Dermis microvascular lymphatic vessel endothelial cell (primary cell): ENCODE measurements around the gene FAP. TPM values are rescaled to one million over a fixed set of nuclear protein-coding genes. Genes with fewer than 3 reads are reported as not detected.

Experiments used
- DNase-seq, 2 donors: peaks; one replicate each; pipeline versions ENCODE4 v3.0.0 to v3.0.0-alpha.2; 2010; ENCODE audit warnings: low read depth in 2 of 2
- total RNA-seq: library from RNA; depleted of rRNA; stranded (reverse); fragments of >200 nt; gene quantifications from 2 replicates; pipeline ENCODE4 v1.2.1, GENCODE V29; 2014

The FAP gene, protein sequence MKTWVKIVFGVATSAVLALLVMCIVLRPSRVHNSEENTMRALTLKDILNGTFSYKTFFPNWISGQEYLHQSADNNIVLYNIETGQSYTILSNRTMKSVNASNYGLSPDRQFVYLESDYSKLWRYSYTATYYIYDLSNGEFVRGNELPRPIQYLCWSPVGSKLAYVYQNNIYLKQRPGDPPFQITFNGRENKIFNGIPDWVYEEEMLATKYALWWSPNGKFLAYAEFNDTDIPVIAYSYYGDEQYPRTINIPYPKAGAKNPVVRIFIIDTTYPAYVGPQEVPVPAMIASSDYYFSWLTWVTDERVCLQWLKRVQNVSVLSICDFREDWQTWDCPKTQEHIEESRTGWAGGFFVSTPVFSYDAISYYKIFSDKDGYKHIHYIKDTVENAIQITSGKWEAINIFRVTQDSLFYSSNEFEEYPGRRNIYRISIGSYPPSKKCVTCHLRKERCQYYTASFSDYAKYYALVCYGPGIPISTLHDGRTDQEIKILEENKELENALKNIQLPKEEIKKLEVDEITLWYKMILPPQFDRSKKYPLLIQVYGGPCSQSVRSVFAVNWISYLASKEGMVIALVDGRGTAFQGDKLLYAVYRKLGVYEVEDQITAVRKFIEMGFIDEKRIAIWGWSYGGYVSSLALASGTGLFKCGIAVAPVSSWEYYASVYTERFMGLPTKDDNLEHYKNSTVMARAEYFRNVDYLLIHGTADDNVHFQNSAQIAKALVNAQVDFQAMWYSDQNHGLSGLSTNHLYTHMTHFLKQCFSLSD
- 1.3 TPM in 2 replicates for total RNA-seq

GRCh38 chr2:162243294-162243693, at the start of gene FAP:
Gene FAP, minus strand, starts transcription at chr2:162243445. Its CDS starts 118 bp downstream, at chr2:162243327.
- peak in 1 of 2 donors; percentile 25 for DNase-seq

- no peak for DNase-seq
These were observed 48.5 kb upstream of the FAP start for GRCh38 chr2:162291748-162292147.

DNA sequence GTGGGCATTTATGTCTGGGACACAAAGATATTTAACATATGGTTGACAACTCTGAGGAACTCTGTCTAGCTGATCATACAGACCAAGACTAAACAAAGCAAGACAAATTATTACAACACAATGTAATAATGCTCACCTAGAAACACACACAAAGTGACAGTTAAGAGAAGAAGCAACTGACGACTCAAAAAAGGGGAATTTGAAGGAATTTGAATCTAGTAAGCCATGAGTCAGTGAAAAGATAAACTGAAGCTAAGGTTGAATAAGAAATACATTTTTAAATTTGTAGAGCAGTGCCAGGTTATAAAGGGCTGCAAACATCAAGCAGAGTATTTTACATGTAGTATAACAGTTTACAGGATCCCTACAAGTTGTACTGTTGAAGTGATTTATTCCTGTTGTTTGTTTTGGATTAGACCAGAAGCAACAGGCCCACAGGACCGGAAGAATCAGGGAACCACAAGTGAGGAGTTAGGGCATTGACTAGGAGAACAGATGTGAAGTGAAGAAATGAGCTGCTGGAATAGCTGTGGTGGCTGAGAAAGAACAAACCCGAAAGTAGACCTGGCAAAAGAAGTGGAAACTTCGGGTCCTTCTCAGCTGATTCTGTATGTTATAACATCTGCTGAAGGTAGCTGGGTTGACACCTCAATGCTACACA, 39.6 kb upstream of the FAP start:
- no peak for DNase-seq

DNA sequence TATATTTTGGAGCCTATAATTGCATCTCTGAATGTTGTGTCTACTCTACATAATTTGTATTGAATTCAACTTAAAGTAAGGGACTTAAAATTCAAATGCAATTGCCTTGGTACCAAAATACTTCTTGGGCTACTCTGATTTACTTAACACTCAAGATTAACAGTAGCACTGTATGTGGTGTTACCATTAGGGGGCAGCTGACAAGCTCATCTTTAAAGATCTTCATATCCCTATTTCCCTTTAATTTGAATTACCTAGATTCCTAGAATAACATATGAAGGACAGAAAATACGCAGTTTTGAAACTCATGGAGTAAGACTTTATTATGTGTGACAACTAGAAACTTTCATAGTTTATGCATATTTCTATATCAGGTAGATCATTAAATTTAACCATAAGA, 37.4 kb upstream of the FAP start:
- DNase-seq: no peak

GRCh38 chr2:162277381-162277780, 34.1 kb upstream of the FAP start:
- no peak for DNase-seq

- no peak for DNase-seq
These were observed 24.8 kb upstream of the FAP start for GRCh38 chr2:162267996-162268395.

GRCh38 chr2:162267496-162267895, 24.3 kb upstream of the FAP start:
- no peak for DNase-seq

- DNase-seq: no peak
These were observed 23.2 kb upstream of the FAP start for GRCh38 chr2:162266460-162266760.

DNA sequence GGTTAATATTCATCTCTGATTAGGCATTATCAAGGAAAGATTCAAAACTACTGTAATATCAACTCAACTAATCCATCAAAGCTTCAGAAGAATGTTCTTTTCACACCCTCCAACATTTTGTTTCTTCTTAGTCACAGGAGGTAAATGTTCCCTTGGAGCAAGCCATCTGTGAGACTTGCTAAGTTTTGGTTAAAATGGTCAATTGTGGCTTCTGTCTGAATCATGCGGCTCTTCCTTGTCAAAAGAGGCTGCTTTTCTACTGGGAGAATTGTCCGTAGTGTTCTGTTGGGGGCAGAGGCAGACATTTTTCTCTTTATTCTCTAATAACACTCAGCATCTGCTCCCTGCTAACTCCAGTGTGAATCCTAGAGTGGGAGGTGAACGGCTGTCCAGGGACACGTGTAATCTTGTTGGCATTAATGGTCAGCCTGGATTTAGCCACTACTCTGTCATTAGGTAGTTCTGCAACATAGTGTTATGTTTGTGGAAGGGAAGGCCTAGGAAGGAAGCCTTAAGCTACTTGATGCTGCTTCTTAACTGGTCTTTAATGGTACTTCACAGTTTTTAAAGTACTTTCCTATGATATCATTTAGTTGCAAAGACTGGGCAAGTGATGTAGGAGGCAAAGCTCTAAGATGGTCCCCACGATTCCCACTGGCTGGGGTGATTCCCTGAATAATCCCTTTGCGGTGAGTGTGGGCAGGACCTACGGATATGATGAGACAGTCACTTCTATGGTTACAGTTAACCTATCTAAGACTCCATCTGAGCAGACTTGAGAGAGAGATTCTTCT, 22.6 kb upstream of the FAP start:
- DNase-seq: no peak

GRCh38 chr2:162261032-162261945, 18.0 kb upstream of the FAP start:
- DNase-seq: peak in 1 of 2 donors; percentile 57

DNA sequence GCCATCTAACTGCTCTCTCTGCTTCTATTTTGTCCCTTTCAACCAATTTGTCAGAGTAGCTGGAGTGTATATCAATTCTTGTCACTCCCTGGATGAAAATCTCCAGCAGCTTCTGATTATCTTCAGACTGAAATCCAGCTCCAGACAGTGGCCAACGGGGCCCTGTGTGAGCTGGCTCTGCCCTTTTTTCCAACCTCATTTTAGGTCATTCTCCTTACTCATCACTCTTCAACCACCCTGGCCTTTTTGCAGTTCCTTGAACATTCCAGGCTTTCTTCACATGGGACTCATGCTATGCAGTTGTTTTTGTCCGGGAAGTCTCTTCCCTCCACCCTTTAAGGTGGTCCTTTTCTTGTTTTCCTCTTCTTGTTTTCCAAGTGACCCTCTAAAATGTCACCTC, 15.4 kb upstream of the FAP start:
- DNase-seq: no peak

DNA sequence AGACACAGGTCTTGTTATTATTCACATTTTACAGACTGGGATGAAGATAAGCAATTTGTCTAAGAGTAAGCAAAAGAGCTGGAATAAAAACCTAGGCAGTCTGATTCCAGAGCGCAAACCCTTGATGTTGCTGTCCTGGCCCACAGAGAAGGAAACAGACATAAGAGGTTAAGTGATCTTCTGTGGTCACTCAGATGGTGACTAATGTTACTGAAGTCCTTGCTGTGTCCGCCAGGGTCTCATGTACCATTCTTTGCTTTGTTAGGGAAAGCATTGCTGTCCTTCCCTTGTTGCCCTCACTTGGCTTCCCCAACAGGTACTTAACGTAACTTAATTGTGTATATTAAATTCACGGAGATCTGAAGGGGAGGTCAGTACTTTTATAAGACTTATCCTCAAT, 14.9 kb upstream of the FAP start:
- no peak for DNase-seq

DNA sequence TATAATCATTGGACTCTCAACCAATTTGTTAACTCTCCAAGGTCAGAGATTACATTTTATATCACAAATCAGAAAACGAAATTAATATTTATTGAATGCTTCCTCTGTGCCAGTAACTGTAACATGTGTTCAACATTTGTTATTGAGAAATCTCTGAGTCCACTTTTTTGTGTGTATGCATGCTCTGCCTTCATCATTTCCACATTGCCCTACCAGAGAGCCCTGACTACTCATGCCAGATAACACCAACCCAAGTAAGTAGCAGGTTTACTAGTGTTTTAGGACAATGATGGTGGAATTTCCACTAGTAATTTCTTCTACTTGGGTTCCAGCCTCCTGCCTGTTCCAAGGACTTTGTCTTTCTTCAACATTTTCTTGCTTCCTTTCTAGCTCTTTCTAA, 14.2 kb upstream of the FAP start:
- no peak for DNase-seq

DNA sequence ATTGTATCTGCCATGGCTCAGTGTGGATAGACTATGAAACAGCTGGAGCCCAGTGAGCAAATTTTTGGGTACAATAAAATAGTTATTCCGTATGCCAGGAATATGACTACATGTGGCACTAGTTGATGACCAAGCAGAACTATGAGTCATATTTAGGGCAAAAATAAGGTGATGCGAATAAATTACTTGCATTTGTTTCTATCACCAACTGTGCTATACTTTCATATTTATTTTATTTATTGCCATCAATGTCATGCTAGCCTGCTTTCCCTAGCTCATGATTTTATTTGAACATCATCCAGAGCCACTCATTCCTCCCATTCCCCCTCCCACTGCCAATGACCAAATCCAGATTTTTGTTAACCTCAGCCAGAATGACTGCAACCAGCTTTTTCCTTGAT, 13.3 kb upstream of the FAP start:
- DNase-seq: no peak

- DNase-seq: no peak
These were observed 11.1 kb upstream of the FAP start for GRCh38 chr2:162254236-162254871.

DNA sequence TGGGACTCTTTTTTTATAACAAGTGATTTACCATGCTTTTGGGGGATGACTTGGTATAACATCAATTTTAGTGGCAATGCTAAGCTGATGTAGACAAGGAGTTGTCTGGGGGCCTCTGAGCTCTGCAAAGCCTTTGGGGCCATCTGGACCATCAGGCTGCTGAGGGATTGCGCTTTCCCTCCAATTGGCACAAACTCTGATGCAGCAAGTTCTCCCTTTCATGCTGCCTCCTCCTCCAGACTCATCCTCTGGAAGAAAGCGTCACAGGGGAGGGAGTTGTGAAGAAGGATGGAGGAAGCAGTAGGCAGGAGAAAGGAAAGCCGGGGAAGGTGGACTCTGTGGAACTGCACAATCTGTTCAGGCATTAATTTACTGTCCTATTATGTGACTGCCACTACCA, 10.2 kb upstream of the FAP start:
- DNase-seq: no peak

GRCh38 chr2:162252153-162252552, 8.9 kb upstream of the FAP start:
- DNase-seq: no peak

DNA sequence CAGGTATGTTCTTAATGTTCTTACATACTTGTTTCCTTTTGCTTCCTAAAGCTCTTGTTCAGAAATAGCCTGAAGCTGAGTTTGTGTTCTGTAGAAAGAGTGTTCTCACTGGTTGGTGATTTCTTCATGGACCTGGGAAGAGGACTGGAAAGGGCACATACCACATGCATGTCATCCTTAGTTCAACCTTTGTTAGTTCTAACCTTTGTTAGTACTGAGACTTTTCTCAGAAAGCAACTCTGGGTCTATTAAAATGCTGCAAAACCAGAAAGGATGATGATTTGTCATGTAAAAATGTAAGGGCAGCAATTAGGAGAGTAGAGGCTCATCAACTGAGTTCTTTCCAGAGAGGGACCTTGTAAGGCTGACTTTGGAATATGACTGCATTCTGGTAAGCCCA, 2.5 kb upstream of the FAP start:
- DNase-seq: no peak

DNA sequence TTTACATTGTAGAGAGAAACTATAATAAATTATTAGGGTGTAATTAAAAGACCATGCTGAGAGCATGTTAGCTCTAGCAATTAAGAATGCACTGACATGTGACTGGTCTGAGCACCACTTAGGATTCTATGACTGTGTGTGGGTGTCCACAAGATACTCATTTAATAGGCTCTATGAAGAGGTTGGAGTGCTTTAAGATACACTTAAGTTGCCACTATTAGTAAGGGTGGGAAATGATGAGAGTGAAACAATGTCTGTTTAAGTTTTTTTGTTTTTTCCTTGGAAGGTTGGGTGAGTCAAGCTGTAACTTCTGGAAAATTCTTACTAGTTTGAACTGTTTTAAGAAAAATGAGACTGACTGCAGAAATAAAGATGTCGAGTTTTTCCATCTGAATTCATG, 1.8 kb upstream of the FAP start:
- peak in 1 of 2 donors; percentile 32 for DNase-seq

- DNase-seq: peak in 1 of 2 donors; percentile 89
These were observed 1.3 kb upstream of the FAP start for GRCh38 chr2:162244541-162245031.
